ENCODE measurements around the gene TRIM51. TPM values are rescaled to one million over a fixed set of nuclear protein-coding genes. Genes with fewer than 3 reads are reported as not detected.
"Not testable (repeated sequence)": the region's sequence is repeated elsewhere in the genome, so short reads cannot be mapped to it uniquely, and the experiment has no call there.

Gene TRIM51
- not detected for total RNA-seq (2021; ENCODE audit: unreplicated experiment)
- not detected in 2 replicates for polyA plus RNA-seq (2012)
- not detected for Bru-seq, nascent RNA
- not detected for BruChase-seq, experiment 1, labeled RNA remaining after a 6-hour chase
- BruChase-seq, experiment 2, labeled RNA remaining after a 2-hour chase: not detected
- long read RNA-seq: 0 reads

- H3K79me2 ChIP-seq (ENCODE audit: insufficient read depth, low read length); POLR2A ChIA-PET; ATAC-seq; RAD21 ChIA-PET (ENCODE audit: low non-redundant PET in 1 of 2, low total read pairs in 2 of 2, uncharacterized antibody in 2 of 2, unreplicated experiment in 2 of 2); H3K36me3 ChIP-seq (ENCODE audit: control insufficient read depth in 1 of 2, insufficient read depth in 2 of 2, low read length in 2 of 2); H3K9ac ChIP-seq (ENCODE audit: low read length); H4K20me1 ChIP-seq (ENCODE audit: insufficient read depth); H3K4me2 ChIP-seq (ENCODE audit: low read length); DNase-seq (ENCODE audit: low read depth, low spot score); H3K4me3 ChIP-seq (replicated peaks in 1 of 2; ENCODE audit: low read depth in 1 of 2, low read length in 2 of 2); CTCF ChIA-PET; H2AFZ ChIP-seq (ENCODE audit: low read depth, low read length, poor library complexity, severe bottlenecking); intact Hi-C loops (cut with micrococcal nuclease); H3K27ac ChIP-seq (ENCODE audit: low read depth, low read length); H3K27me3 ChIP-seq (ENCODE audit: insufficient read depth, low read length); H3K9me2 ChIP-seq (ENCODE audit: insufficient read depth); H3K9me3 ChIP-seq (ENCODE audit: control insufficient read depth in 1 of 2, insufficient read depth in 1 of 2, low read depth in 1 of 2, low read length in 2 of 2); H3K4me1 ChIP-seq (ENCODE audit: control insufficient read depth in 1 of 2, insufficient read depth in 2 of 2, low read length in 2 of 2); BruUV-seq (replicated peaks): not testable (repeated sequence)
These were observed at the start of gene TRIM51 for GRCh38 chr11:55882997-55883396. TRIM51 (plus strand) TSS chr11:55883297; CDS start chr11:55885429, 2,132 bp downstream.

GRCh38 chr11:55838452-55838851, 44.6 kb upstream of the TRIM51 start, which contains the start of gene OR5D16:
OR5D16 (plus strand) TSS chr11:55838752; CDS start chr11:55838752, 0 bp downstream.
- ChIA-PET RAD21 (ENCODE audit: low non-redundant PET in 1 of 2, low total read pairs in 2 of 2, uncharacterized antibody in 2 of 2, unreplicated experiment in 2 of 2) (no interaction called here), CTCF (no interaction called here), POLR2A (no interaction called here)
- no peak for DNase-seq (ENCODE audit: low read depth, low spot score)
- ATAC-seq: no peak
- no peaks in the 10 kb centered on the region for H3K9me2 ChIP-seq (ENCODE audit: insufficient read depth)
- H3K27me3 ChIP-seq (ENCODE audit: insufficient read depth, low read length): no peaks in the 10 kb centered on the region
- H3K27ac ChIP-seq (ENCODE audit: low read depth, low read length): no peak within 1 kb of the TSS
- no peaks in the 10 kb centered on the region for H3K4me1 ChIP-seq (ENCODE audit: control insufficient read depth in 1 of 2, insufficient read depth in 2 of 2, low read length in 2 of 2)
- H3K4me2 ChIP-seq (ENCODE audit: low read length): no peak within 1 kb of the TSS
- no peak within 1 kb of the TSS for H3K9ac ChIP-seq (ENCODE audit: low read length)
- peaks cover 11 to 22% of the 10 kb centered on the region in 2 experiments; a peak in 3 of 4 replicates for H3K9me3 ChIP-seq (ENCODE audit: control insufficient read depth in 1 of 2, insufficient read depth in 1 of 2, low read depth in 1 of 2, low read length in 2 of 2)
- H4K20me1 ChIP-seq (ENCODE audit: insufficient read depth): no peaks in the 10 kb centered on the region
- TF ChIP-seq EZH2phosphoT487 (IDR thresholded peaks at IDR 0.05; ENCODE audit: borderline replicate concordance) (no peak), ATF3 (IDR thresholded peaks at IDR 0.05) (no peak), SP1 (IDR thresholded peaks at IDR 0.05; ENCODE audit: low read depth) (no peak), SRF (IDR thresholded peaks at IDR 0.05; ENCODE audit: low read depth) (no peak), ZNF274 (IDR thresholded peaks at IDR 0.05; ENCODE audit: low read depth, low read length) (no peak), ZFX (IDR thresholded peaks at IDR 0.05) (no peak), EZH2 (IDR thresholded peaks at IDR 0.05) (no peak), ZBTB33 (IDR thresholded peaks at IDR 0.05; ENCODE audit: extremely low read depth, insufficient replicate concordance, low read length) (no peak), CEBPB (IDR thresholded peaks at IDR 0.05; ENCODE audit: low read depth) (no peak), TCF7L2 (IDR thresholded peaks at IDR 0.05; ENCODE audit: borderline replicate concordance, extremely low read depth, insufficient read depth, insufficient read length) (no peak), SIN3A (IDR thresholded peaks at IDR 0.05; ENCODE audit: low read depth) (no peak), REST (IDR thresholded peaks at IDR 0.05; ENCODE audit: low read depth) (no peak), FOSL1 (IDR thresholded peaks at IDR 0.05; ENCODE audit: low read depth) (no peak), EGR1 (IDR thresholded peaks at IDR 0.05; ENCODE audit: low read depth) (no peak), POLR2A (IDR thresholded peaks at IDR 0.05; ENCODE audit: borderline replicate concordance, extremely low read depth, insufficient read depth, insufficient read length) (no peak)
- H2AFZ ChIP-seq (ENCODE audit: low read depth, low read length, poor library complexity, severe bottlenecking): no peak within 1 kb of the TSS
- intact Hi-C loops (cut with micrococcal nuclease): no loop called here
- BruUV-seq (replicated peaks): no TSS peak
- H3K79me2 ChIP-seq (ENCODE audit: insufficient read depth, low read length): no peaks in the 10 kb centered on the region
- H3K4me3 ChIP-seq (replicated peaks in 1 of 2; ENCODE audit: low read depth in 1 of 2, low read length in 2 of 2): no peak within 1 kb of the TSS
- no peaks in the 10 kb centered on the region for H3K36me3 ChIP-seq (ENCODE audit: control insufficient read depth in 1 of 2, insufficient read depth in 2 of 2, low read length in 2 of 2)

All from HCT116 (cell line).